Activated T-helper 9 cell treated with anti-CD3 and anti-CD28 coated beads, Interleukin-2, amount 50 U/mL, for 16 hours (primary cell): ENCODE data around the gene SYNDIG1L.

Experiments
- DNase-seq: peaks from one replicate; pipeline ENCODE4 v3.0.0-alpha.2; 2020; ENCODE audit warnings: low read depth

SYNDIG1L gene

GRCh38 chr14:74358176-74358829 is 67.7 kb downstream of the SYNDIG1L start:
- DNase-seq, result no peak

GRCh38 chr14:74357585-74357984 is 68.4 kb downstream of the SYNDIG1L start:
- DNase-seq, result no peak

GRCh38 chr14:74356892-74357575 is 69.0 kb downstream of the SYNDIG1L start:
- no peak for DNase-seq
